ENCODE data around the gene SLC2A8.

DNA sequence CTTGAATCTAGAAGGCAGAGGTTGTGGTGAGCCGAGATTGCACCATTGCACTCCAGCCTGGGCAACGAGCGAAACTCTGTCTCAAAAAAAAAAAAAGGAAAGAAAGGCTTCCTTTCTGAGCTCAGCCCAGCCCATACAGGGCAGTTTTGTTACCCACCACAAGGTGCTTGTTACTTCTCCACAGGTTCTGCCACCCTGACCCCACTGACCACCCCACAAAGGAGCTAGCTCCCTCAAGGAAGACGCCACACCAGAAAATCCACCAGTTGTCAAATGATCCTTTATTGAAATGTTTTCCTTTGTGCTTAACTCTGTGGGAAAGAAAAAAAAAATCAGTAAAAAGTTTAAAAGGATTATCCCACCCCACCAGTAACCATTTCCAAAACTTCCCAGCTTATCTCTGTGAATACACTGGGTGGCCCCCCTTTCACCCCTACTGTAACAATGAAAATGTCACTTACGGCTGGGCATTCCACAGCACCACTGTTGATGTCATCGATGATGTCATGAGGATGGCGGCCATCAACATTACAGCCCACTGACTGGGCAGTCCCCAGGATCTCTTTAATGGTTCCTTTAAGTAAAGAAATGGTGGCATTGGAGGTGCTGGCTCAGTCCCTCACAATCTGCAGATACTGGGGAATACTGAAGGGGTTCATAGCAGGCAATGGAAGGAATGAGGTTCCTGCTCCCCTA lies 50.6 kb downstream of the SLC2A8 start:
- no peak for TF ChIP-seq EZH2 (IDR thresholded peaks at IDR 0.05; ENCODE audit: low read length)
- TF ChIP-seq, protein P1, sequence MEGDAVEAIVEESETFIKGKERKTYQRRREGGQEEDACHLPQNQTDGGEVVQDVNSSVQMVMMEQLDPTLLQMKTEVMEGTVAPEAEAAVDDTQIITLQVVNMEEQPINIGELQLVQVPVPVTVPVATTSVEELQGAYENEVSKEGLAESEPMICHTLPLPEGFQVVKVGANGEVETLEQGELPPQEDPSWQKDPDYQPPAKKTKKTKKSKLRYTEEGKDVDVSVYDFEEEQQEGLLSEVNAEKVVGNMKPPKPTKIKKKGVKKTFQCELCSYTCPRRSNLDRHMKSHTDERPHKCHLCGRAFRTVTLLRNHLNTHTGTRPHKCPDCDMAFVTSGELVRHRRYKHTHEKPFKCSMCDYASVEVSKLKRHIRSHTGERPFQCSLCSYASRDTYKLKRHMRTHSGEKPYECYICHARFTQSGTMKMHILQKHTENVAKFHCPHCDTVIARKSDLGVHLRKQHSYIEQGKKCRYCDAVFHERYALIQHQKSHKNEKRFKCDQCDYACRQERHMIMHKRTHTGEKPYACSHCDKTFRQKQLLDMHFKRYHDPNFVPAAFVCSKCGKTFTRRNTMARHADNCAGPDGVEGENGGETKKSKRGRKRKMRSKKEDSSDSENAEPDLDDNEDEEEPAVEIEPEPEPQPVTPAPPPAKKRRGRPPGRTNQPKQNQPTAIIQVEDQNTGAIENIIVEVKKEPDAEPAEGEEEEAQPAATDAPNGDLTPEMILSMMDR (optimal IDR thresholded peaks at IDR 0.05 in 1 of 3, IDR thresholded peaks at IDR 0.05 in 1 of 3, conservative IDR thresholded peaks at IDR 0.05 in 1 of 3; ENCODE audit: extremely low read depth in 1 of 3, insufficient read depth in 2 of 3, low read length in 3 of 3) = no peak
